ENCODE results near the gene MAP3K12.

DNA sequence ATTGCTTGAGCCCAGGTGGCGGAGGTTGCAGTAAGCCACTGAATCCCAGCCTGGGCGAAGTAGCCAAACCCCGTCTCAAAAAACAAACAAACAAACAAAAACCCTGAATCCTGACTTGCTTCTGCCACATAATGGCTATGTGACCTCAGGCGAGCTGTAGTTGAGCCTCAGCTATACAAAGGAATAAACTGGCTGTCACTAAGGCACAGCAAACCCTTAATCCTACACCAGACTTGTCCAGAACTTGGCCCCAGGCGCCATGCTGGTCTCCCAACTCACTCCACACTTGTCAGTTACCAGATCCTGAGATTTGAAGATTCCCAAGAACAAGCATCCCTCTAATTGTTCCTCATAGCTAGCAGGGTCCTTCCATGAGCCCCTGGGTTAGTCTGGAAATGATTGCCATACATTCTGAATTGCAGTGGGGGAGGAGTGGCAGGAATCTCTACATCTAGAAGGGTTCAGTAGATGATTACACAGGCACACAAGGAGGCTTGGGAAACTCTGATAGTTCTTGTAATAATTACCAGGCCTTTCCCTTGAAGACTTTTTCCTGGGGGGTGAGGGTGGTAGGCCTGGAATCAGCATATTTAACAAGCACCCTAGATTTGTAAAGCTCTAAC is 9.9 kb downstream of the MAP3K12 start:
- TF ChIP-seq, protein P1, sequence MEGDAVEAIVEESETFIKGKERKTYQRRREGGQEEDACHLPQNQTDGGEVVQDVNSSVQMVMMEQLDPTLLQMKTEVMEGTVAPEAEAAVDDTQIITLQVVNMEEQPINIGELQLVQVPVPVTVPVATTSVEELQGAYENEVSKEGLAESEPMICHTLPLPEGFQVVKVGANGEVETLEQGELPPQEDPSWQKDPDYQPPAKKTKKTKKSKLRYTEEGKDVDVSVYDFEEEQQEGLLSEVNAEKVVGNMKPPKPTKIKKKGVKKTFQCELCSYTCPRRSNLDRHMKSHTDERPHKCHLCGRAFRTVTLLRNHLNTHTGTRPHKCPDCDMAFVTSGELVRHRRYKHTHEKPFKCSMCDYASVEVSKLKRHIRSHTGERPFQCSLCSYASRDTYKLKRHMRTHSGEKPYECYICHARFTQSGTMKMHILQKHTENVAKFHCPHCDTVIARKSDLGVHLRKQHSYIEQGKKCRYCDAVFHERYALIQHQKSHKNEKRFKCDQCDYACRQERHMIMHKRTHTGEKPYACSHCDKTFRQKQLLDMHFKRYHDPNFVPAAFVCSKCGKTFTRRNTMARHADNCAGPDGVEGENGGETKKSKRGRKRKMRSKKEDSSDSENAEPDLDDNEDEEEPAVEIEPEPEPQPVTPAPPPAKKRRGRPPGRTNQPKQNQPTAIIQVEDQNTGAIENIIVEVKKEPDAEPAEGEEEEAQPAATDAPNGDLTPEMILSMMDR (conservative IDR thresholded peaks at IDR 0.05; ENCODE audit: low read depth, low read length) = no peak
- TF ChIP-seq, protein P2, sequence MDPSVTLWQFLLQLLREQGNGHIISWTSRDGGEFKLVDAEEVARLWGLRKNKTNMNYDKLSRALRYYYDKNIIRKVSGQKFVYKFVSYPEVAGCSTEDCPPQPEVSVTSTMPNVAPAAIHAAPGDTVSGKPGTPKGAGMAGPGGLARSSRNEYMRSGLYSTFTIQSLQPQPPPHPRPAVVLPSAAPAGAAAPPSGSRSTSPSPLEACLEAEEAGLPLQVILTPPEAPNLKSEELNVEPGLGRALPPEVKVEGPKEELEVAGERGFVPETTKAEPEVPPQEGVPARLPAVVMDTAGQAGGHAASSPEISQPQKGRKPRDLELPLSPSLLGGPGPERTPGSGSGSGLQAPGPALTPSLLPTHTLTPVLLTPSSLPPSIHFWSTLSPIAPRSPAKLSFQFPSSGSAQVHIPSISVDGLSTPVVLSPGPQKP (IDR thresholded peaks at IDR 0.05; ENCODE audit: borderline replicate concordance, low read depth, low read length) = no peak
- TF ChIP-seq MAZ (IDR thresholded peaks at IDR 0.05; ENCODE audit: borderline replicate concordance, low read depth, low read length) (no peak), BHLHE40 (IDR thresholded peaks at IDR 0.05; ENCODE audit: low read depth, low read length) (no peak), POLR2A (IDR thresholded peaks at IDR 0.05; ENCODE audit: low read depth, low read length) (no peak), SMC3 (IDR thresholded peaks at IDR 0.05; ENCODE audit: low read depth, low read length) (no peak), FOS (IDR thresholded peaks at IDR 0.05; ENCODE audit: low read depth, low read length) (no peak), RAD21 (IDR thresholded peaks at IDR 0.05; ENCODE audit: low read length) (no peak), RFX5 (IDR thresholded peaks at IDR 0.05; ENCODE audit: low read depth, low read length) (no peak), CHD1 (IDR thresholded peaks at IDR 0.05; ENCODE audit: low read depth, low read length) (no peak), RCOR1 (IDR thresholded peaks at IDR 0.05; ENCODE audit: insufficient replicate concordance, low read length) (no peak), MAFK (IDR thresholded peaks at IDR 0.05; ENCODE audit: low read depth, low read length) (no peak), CEBPB (IDR thresholded peaks at IDR 0.05; ENCODE audit: low read depth, low read length) (no peak)
- TF ChIP-seq, protein P3, sequence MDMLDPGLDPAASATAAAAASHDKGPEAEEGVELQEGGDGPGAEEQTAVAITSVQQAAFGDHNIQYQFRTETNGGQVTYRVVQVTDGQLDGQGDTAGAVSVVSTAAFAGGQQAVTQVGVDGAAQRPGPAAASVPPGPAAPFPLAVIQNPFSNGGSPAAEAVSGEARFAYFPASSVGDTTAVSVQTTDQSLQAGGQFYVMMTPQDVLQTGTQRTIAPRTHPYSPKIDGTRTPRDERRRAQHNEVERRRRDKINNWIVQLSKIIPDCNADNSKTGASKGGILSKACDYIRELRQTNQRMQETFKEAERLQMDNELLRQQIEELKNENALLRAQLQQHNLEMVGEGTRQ (IDR thresholded peaks at IDR 0.05; ENCODE audit: low read depth, low read length) = no peak

Measured in IMR-90 (cell line).